WERI-Rb-1 (cell line): Measurements from ENCODE around the gene AQP10.
"Not testable (repeated sequence)": the region's sequence is repeated elsewhere in the genome, so short reads cannot be mapped to it uniquely, and the experiment has no call there.

Source experiments
- DNase-seq: peaks from one replicate; pipeline ENCODE4 v3.0.0-alpha.2; 2020
- H3K27ac ChIP-seq: fragments of 250-450 bp; sonication (Bioruptor Pico); 2 replicates; pipeline ENCODE4 v1.5.1; 2020; ENCODE audit warnings: mild to moderate bottlenecking, moderate library complexity
- H3K27me3 ChIP-seq: fragments of 250-450 bp; sonication (Bioruptor Pico); 2 replicates; pipeline ENCODE4 v1.5.1; 2021; ENCODE audit warnings: mild to moderate bottlenecking, low read depth, moderate library complexity; ENCODE audit not compliant: insufficient read depth, severe bottlenecking
- H3K36me3 ChIP-seq: fragments of 250-450 bp; sonication (Bioruptor Pico); 2 replicates; pipeline ENCODE4 v1.5.1; 2020; ENCODE audit warnings: mild to moderate bottlenecking, moderate library complexity
- H3K4me3 ChIP-seq: 2 replicates; pipeline ENCODE4 v1.5.1; 2011; ENCODE audit warnings: low read depth, mild to moderate bottlenecking, control low read depth, low read length
- H3K9me3 ChIP-seq: fragments of 250-450 bp; sonication (Bioruptor Pico); 2 replicates; pipeline ENCODE4 v1.5.1; 2021; ENCODE audit warnings: mild to moderate bottlenecking, moderate library complexity; ENCODE audit not compliant: severe bottlenecking
- TF ChIP-seq, protein P1 (sequence below): IDR thresholded peaks from 2 replicates; pipeline ENCODE4 v1.5.1; 2011; ENCODE audit warnings: low read depth, mild to moderate bottlenecking, control low read depth, inconsistent platforms, low read length

AQP10 gene

DNA sequence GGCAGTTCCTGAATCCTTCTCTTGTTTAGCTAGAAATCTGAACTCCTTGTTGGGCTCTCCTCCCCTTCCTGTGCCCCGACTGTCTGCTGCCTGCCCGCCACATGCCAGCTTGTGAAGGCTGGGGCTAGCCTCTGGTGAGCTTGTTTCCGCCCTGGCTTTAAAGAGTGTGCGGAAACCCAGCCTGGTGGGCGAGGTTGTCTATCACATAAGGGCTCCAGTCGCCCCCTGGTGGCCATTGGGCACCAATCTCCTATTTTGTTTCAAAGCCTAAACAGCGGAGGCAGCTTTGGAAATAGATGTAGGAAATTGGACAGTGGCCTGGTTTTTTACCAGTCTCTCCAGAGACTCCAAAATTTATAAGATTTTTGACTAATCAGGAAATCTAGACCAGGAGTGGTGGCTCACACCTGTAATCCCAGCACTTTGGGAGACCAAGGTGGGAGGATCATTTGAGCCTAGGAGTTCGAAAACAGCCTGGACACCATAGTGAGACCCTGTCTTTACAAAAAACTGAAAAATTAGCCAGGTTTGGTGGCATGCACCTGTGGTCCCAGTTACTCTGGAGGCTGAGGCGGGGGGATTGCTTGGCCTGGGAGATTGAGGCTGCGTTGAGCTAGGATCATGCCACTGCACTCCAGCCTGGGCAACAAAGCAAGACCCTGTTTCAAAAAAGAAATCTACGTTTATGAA is 14.3 kb downstream of the AQP10 start:
- DNase-seq, result peak; percentile 95
- TF ChIP-seq, protein P1, sequence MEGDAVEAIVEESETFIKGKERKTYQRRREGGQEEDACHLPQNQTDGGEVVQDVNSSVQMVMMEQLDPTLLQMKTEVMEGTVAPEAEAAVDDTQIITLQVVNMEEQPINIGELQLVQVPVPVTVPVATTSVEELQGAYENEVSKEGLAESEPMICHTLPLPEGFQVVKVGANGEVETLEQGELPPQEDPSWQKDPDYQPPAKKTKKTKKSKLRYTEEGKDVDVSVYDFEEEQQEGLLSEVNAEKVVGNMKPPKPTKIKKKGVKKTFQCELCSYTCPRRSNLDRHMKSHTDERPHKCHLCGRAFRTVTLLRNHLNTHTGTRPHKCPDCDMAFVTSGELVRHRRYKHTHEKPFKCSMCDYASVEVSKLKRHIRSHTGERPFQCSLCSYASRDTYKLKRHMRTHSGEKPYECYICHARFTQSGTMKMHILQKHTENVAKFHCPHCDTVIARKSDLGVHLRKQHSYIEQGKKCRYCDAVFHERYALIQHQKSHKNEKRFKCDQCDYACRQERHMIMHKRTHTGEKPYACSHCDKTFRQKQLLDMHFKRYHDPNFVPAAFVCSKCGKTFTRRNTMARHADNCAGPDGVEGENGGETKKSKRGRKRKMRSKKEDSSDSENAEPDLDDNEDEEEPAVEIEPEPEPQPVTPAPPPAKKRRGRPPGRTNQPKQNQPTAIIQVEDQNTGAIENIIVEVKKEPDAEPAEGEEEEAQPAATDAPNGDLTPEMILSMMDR, result peak; percentile 97
- Histone ChIP-seq H3K36me3 (peaks cover 63% of the 10 kb centered on the region), H3K27me3 (no peaks in the 10 kb centered on the region), H3K9me3 (no peaks in the 10 kb centered on the region), H3K27ac (no peak overlapping the region), H3K4me3 (no peak overlapping the region)

DNA sequence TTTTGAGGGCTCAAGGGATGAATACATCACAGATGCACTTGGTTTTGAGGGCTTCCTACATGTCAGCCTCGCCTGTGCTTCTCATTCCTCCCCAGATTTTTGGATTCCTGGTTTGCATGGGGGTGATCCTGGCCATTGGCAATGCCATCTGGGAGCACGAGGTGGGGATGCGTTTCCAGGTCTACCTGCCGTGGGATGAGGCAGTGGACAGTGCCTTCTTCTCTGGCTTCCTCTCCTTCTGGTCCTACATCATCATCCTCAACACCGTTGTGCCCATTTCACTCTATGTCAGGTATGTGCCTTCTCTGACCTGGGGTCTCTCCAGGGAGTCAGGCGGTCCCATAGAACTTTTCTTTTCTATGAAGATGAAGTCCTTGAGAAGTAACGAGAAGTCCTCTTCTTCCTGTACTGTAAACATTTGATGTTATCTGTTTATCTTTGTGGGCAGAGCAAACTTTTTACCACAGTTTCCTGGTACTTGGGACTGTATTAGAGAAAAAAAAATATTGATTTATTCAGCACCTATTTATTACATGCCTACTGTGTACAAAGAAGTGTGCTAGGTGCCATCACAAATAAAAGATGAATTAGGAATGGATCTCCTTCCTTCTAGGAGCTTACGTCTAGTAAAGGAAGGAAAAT is 16.5 kb downstream of the AQP10 start:
- TF ChIP-seq, protein P1, result no peak

DNA sequence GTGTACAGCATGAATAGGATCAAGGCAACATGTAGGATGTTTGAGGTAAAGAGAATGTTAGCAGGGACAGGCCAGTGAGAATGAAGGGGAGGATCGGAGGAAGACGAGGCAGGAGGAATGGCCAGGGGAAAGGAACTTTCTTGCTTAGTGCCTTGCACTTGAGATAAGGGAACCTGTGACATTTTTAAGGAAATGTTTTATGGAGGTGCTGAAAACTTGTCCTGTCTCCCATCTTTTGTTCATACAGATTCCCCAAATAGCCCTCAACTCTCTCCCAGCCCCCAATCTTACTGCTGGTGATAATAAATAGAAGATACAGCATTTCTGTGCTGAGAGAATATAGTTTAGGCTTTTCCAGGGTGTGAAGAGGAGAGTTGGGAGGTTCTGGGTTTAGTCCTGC is 18.0 kb downstream of the AQP10 start:
- Histone ChIP-seq H3K27me3 (no peaks in the 10 kb centered on the region), H3K27ac (no peak overlapping the region), H3K4me3 (no peak overlapping the region), H3K9me3 (no peaks in the 10 kb centered on the region), H3K36me3 (peaks cover 70% of the 10 kb centered on the region)
- TF ChIP-seq, protein P1, result no peak
- no peak for DNase-seq

More for the DNA sequence above, 16.5 kb downstream of the AQP10 start:
- H3K27ac ChIP-seq, result no peak overlapping the region
- no peak overlapping the region for H3K4me3 ChIP-seq
- H3K36me3 ChIP-seq, result peaks cover 63% of the 10 kb centered on the region
- no peaks in the 10 kb centered on the region for H3K27me3 ChIP-seq
- no peaks in the 10 kb centered on the region for H3K9me3 ChIP-seq
- DNase-seq, result no peak

DNA sequence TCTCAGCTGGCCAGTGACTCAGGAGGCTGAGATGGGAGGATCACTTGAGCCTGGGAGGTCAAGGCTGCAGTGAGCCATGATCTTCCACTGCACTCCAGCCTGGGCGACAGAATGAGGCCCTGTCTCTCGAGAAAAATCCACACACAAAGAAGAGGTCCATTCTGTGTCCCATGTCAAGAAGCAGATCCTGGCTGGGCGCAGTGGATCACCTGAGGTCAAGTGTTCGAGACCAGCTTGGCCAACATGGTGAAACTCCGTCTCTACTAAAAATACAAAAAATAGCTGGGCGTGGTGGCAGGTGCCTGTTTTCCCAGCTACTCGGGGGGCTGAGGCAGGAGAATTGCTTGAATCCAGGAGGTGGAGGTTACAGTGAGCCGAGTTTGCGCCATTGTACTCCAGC is 20.5 kb downstream of the AQP10 start:
- not testable (repeated sequence) for H3K27ac ChIP-seq, DNase-seq, H3K9me3 ChIP-seq, H3K4me3 ChIP-seq, H3K27me3 ChIP-seq
- H3K36me3 ChIP-seq, result peaks cover 84% of the 10 kb centered on the region

DNA sequence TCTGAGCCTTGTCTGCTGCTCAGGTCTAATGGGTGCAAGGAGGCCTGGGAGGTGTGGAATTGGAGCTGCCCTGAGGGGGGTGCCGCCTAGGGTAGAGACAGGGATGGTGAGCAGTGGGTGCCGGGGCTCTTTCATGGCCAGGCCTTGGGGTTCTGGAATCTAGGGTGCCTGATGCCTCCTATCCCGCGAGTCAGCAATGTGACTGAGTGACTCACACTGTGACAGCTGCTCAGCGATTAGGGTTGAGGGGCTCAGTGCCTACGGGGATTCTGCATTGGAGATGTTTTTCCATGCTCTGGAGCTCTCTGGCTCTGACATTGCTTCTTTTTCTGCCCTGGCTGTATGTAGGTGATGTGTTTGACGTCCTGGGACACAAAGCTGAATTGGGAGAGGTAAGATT is 21.2 kb downstream of the AQP10 start:
- H3K27me3 ChIP-seq, result no peaks in the 10 kb centered on the region
- TF ChIP-seq, protein P1, result no peak
- H3K27ac ChIP-seq, result no peak overlapping the region
- H3K36me3 ChIP-seq, result peaks cover 90% of the 10 kb centered on the region
- H3K4me3 ChIP-seq, result no peak overlapping the region
- no peaks in the 10 kb centered on the region for H3K9me3 ChIP-seq
- no peak for DNase-seq

DNA sequence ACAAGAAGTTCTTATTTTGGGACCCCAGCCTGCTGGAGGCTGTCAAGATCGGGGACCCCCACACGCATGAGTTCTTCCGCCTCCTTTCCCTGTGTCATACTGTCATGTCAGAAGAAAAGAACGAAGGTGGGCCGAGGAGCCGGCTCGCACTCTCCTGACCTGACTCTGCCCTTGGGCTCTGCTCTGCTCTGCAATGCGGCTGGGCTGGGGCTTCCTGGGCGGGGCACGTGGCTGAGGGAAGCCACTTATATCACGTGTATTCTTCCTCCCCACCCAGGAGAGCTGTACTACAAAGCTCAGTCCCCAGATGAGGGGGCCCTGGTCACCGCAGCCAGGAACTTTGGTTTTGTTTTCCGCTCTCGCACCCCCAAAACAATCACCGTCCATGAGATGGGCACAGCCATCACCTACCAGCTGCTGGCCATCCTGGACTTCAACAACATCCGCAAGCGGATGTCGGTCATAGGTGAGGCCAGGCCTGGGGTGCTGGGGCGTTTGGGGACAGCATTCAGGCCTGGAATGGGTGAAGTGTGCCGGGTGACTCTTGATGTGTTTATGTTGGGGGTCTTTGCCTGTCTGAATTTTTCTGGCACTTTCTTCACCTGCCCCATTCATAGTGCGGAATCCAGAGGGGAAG is 22.1 kb downstream of the AQP10 start:
- Histone ChIP-seq H3K9me3 (no peaks in the 10 kb centered on the region), H3K27ac (no peak overlapping the region), H3K36me3 (peaks cover 87% of the 10 kb centered on the region), H3K4me3 (no peak overlapping the region), H3K27me3 (no peaks in the 10 kb centered on the region)
- TF ChIP-seq, protein P1, result no peak
- DNase-seq, result no peak
